Measurements from ENCODE around the gene FZD2.

FZD2 gene

DNA sequence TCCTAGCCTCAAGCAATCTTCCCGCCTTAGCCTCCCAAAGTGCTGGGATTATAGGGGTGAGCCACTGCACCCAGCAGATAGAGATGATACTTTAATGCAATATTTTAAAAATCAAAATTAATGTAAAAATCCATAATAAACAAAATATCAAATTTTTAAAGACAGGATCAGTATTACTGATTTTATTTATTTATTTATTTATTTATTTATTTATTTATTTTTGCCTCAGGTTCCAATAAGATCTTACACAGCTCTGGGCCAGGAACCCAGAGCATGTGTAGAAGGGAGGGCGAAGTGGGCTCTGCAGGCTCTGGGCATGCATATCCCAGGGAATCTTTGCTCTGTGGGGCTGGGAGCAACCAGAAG, 41.6 kb downstream of the FZD2 start:
- Histone ChIP-seq H3K27me3 (peaks cover 0 to 6% (median 0%) of the 10 kb centered on the region in 11 experiments; a peak in 2 of 22 replicates), H3K4me2 (peak overlapping the region in 6 of 11 experiments; percentile 46 to 96 (median 94); a peak in 6 of 22 replicates), H3K36me3 (no peaks in the 10 kb centered on the region), H3K4me1 (peaks cover 11 to 54% (median 48%) of the 10 kb centered on the region in 10 experiments), H3K27ac (peak overlapping the region in 1 of 11 experiments; percentile 78; a peak in 1 of 22 replicates), H4K20me1 (no peaks in the 10 kb centered on the region), H3K9ac (no peak overlapping the region), H3K4me3 (no peak overlapping the region), H3K9me3 (replicated peaks in 1 of 11) (no peaks in the 10 kb centered on the region)
- TF ChIP-seq Cebpa-rat (IDR thresholded peaks at IDR 0.05): no peak

DNA sequence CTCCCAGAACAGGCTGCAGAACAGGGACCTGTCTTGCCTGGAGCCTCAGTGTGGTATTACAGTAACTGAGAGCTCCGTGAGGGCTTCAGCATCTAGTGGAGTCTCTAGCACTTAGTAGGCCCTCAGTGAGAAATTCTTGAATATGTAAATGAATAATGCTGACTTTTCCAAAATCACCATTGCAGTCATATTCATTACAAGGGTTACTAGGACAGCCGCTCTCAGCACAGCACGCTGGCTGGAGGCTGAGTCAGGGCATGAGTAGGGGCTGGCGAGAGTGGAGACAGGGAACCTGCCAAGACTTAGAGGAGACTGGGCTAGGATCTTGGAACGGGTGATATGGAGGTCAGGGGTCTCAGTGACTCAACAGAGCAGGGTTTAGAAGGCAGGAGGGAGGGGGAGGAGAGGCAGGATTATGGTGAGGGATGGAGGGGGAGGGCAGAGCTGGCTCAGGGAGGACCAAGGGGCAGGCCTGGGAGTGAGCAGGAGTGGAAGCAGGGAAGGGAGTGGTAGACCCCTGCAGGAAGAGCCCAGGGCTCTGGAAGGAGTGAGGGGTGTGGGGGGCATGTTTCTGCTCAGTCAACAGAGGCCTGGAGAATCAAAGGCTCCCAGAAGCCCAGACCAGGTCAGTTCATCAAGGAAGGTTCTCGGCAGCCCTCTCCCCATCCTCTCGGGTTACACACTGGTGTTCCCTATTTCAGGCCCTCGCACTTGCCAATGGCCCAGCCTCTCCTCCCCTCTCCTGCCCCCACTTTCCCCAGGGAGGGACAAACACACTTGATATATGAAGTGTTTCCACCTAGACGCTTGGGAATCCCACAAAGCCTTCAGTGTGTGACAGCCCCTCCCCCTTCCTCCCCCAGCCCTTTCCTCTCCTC, 42.3 kb downstream of the FZD2 start:
- Histone ChIP-seq H3K4me2 (peak overlapping the region in 9 of 11 experiments; percentile 18 to 96 (median 89); a peak in 17 of 22 replicates), H3K27me3 (peaks cover 0 to 6% (median 0%) of the 10 kb centered on the region in 11 experiments; a peak in 2 of 22 replicates), H3K4me1 (peaks cover 11 to 60% (median 54%) of the 10 kb centered on the region in 10 experiments), H3K9ac (peak overlapping the region in 4 of 11 experiments; percentile 19 to 47 (median 33); a peak in 5 of 22 replicates), H3K27ac (peak overlapping the region in 7 of 11 experiments; percentile 42 to 86 (median 71); a peak in 12 of 22 replicates), H3K36me3 (no peaks in the 10 kb centered on the region), H3K4me3 (no peak overlapping the region), H3K9me3 (replicated peaks in 1 of 11) (no peaks in the 10 kb centered on the region), H4K20me1 (no peaks in the 10 kb centered on the region)
- TF ChIP-seq Cebpa-rat (IDR thresholded peaks at IDR 0.05): no peak

DNA sequence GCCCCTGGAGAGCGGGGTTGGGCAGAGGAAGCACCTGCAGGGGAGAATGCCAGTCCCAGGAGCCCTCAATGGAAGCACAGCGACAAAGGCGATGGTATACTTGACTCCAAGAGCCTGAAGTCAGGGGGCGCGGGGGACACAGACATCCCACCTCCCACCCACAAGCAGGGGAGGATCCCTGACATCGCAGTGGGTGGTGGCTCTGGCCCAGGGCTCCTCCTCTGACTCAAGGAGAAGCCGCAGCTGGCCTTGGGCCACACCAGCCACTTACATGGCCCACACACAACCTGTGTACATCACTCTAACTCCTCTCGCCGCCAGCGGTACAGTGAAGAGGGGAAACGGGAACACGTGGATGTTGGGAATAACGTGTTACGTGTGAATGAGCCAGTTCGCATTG, 44.3 kb downstream of the FZD2 start:
- Histone ChIP-seq H3K4me3 (peak overlapping the region in 3 of 10 experiments; percentile 7 to 9 (median 9); a peak in 3 of 20 replicates), H3K27me3 (peaks cover 0 to 6% (median 0%) of the 10 kb centered on the region in 11 experiments; a peak in 2 of 22 replicates), H3K4me1 (peaks cover 30 to 80% (median 74%) of the 10 kb centered on the region in 10 experiments), H3K4me2 (peak overlapping the region; percentile 34 to 96 (median 88)), H4K20me1 (no peaks in the 10 kb centered on the region), H3K9me3 (replicated peaks in 1 of 11) (peaks cover 0 to 3% (median 2%) of the 10 kb centered on the region in 11 experiments; a peak in 6 of 22 replicates), H3K36me3 (no peaks in the 10 kb centered on the region), H3K27ac (peak overlapping the region in 7 of 11 experiments; percentile 53 to 86 (median 71); a peak in 14 of 22 replicates), H3K9ac (peak overlapping the region in 8 of 11 experiments; percentile 13 to 70 (median 56); a peak in 13 of 22 replicates)
- TF ChIP-seq Cebpa-rat (IDR thresholded peaks at IDR 0.05): 0 out of 22 replicates have a peak, but pooled peaks of 1 of the 11 experiments have one; percentile 1

DNA sequence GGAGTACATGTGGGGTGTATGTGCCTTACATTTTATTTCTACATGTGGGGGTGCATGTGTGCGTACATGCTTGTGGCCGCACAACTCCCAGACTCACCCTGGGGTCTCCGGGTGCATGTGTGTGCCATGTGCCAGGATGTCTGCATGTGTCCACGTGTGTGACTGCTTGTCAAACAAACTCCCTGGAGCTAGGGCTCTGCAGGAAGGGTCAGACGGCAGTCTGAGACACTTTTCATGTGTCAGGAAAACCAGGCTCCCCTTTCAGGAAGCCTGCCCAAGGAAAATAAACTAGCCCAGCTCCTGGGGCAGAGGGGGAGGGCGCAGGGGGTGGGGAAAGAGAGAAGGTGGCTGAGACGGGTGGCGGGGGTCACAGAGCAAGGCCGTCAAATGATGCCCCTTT, 44.7 kb downstream of the FZD2 start:
- Histone ChIP-seq H3K4me3 (peak overlapping the region in 3 of 10 experiments; percentile 7 to 9 (median 9); a peak in 3 of 20 replicates), H3K27ac (peak overlapping the region in 7 of 11 experiments; percentile 53 to 86 (median 71); a peak in 14 of 22 replicates)

DNA sequence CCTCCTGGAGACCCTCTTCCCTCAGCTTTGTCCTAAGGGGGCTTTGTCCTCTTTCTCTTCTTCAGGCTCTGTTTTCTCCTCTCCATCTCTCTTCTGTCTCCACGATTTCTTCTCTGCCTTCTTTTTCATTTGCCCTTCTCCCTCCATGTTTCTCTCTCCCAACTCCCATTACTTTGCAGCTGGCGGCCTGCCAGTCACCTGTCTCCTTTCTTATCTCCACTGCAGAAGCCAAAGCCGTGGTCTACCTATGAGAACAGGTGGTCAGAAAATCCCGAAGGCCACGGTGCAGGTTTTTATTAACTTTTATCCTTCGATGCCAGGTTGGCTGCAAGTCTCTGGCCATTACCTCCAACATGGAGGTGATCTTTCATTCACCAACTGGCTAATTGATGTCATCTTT, 45.1 kb downstream of the FZD2 start:
- H3K27ac ChIP-seq: peak overlapping the region in 7 of 11 experiments; percentile 53 to 86 (median 71); a peak in 14 of 22 replicates
- no peak for TF ChIP-seq Cebpa-rat (IDR thresholded peaks at IDR 0.05)
- H3K4me3 ChIP-seq: no peak overlapping the region
- peak overlapping the region in 10 of 11 experiments; percentile 34 to 96 (median 88); a peak in 20 of 22 replicates for H3K4me2 ChIP-seq
- peaks cover 0 to 6% (median 0%) of the 10 kb centered on the region in 11 experiments; a peak in 2 of 22 replicates for H3K27me3 ChIP-seq
- no peaks in the 10 kb centered on the region for H3K36me3 ChIP-seq
- H4K20me1 ChIP-seq: no peaks in the 10 kb centered on the region
- H3K9ac ChIP-seq: peak overlapping the region in 7 of 11 experiments; percentile 19 to 70 (median 59); a peak in 11 of 22 replicates
- H3K4me1 ChIP-seq: peaks cover 32 to 86% (median 80%) of the 10 kb centered on the region in 10 experiments
- peaks cover 0 to 9% (median 6%) of the 10 kb centered on the region in 11 experiments; a peak in 8 of 22 replicates for H3K9me3 ChIP-seq (replicated peaks in 1 of 11)

More for the DNA sequence above, 44.7 kb downstream of the FZD2 start:
- Histone ChIP-seq H3K9me3 (replicated peaks in 1 of 11) (peaks cover 0 to 7% (median 6%) of the 10 kb centered on the region in 11 experiments; a peak in 8 of 22 replicates), H4K20me1 (no peaks in the 10 kb centered on the region), H3K4me2 (peak overlapping the region; percentile 34 to 96 (median 88)), H3K9ac (peak overlapping the region in 8 of 11 experiments; percentile 13 to 70 (median 56); a peak in 13 of 22 replicates), H3K27me3 (peaks cover 0 to 6% (median 0%) of the 10 kb centered on the region in 11 experiments; a peak in 2 of 22 replicates), H3K4me1 (peaks cover 32 to 84% (median 79%) of the 10 kb centered on the region in 10 experiments), H3K36me3 (no peaks in the 10 kb centered on the region)
- TF ChIP-seq Cebpa-rat (IDR thresholded peaks at IDR 0.05): no peak

DNA sequence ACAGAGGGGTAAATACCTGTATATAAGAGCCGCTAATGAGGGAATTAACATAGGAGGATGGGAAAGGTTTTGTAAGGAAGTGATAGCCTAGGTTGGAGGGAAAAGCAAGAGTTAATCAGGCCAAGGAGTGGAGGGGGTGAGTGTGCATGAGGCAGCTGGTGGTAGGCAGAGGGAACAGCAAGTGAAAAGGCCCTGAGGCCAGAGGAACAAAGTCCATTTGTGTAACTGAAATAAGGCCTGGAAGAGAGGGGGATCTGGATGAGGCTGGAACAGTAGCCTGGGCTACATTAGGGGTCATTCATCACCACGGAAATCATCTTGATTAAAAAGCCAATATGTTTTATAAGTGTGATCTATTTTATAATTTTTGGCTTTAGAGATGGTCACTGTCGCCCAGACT, 45.7 kb downstream of the FZD2 start:
- H3K4me1 ChIP-seq: peaks cover 32 to 91% (median 80%) of the 10 kb centered on the region in 10 experiments
- no peak overlapping the region; a peak in 1 of 22 replicates for H3K9ac ChIP-seq
- H3K4me2 ChIP-seq: peak overlapping the region in 10 of 11 experiments; percentile 34 to 96 (median 88); a peak in 18 of 22 replicates
- H3K36me3 ChIP-seq: no peaks in the 10 kb centered on the region
- H3K27me3 ChIP-seq: peaks cover 0 to 6% (median 0%) of the 10 kb centered on the region in 11 experiments; a peak in 2 of 22 replicates
- H4K20me1 ChIP-seq: no peaks in the 10 kb centered on the region
- H3K9me3 ChIP-seq (replicated peaks in 1 of 11): peaks cover 0 to 9% (median 6%) of the 10 kb centered on the region in 11 experiments; a peak in 8 of 22 replicates
- no peak for TF ChIP-seq Cebpa-rat (IDR thresholded peaks at IDR 0.05)
- H3K27ac ChIP-seq: peak overlapping the region in 2 of 11 experiments; percentile 78 to 86; a peak in 3 of 22 replicates
- H3K4me3 ChIP-seq: no peak overlapping the region

DNA sequence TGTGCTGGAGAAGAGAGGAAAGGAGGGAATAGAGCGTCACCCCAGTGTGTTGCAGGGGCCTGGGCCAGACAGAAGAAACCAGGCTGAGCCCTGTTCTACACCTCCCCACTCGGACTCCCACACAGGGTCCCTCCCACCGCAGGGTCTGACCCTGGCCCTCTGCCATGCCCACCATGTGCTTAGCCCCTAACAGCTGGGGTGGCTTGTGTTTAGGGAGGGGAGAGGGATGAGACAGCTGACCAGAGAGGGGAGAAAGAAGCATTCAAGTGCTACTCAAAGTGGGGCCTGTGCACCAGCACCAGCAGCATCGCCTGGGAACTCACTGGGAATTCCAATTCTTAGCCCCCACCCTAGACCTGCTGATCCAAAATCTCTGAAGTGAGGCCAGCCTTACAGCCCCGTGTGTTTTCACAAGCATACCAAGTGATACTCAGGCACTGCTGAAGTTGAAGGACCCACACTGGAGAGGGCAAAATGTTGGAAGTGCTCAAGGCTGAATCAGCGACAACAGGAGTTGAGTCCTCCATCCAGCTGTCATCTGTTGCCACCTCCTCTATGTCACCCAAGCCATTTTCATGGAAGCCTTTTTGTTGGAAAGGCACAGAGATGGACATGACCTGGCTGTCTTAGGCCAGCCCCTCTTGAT, 47.0 kb downstream of the FZD2 start:
- Histone ChIP-seq H3K36me3 (no peaks in the 10 kb centered on the region), H3K9me3 (replicated peaks in 1 of 11) (peaks cover 0 to 9% (median 6%) of the 10 kb centered on the region in 11 experiments; a peak in 8 of 22 replicates), H4K20me1 (no peaks in the 10 kb centered on the region), H3K9ac (peak overlapping the region in 5 of 11 experiments; percentile 11 to 56 (median 47); a peak in 8 of 22 replicates), H3K27ac (peak overlapping the region in 6 of 11 experiments; percentile 40 to 78 (median 61); a peak in 12 of 22 replicates), H3K4me3 (no peak overlapping the region), H3K4me1 (peaks cover 38 to 97% (median 87%) of the 10 kb centered on the region in 10 experiments), H3K27me3 (peaks cover 0 to 6% (median 0%) of the 10 kb centered on the region in 11 experiments; a peak in 2 of 22 replicates), H3K4me2 (peak overlapping the region in 9 of 11 experiments; percentile 64 to 96 (median 89); a peak in 18 of 22 replicates)
- TF ChIP-seq Cebpa-rat (IDR thresholded peaks at IDR 0.05): no peak

Measured in BLaER1 treated with 17β-estradiol and CSF1 and Interleukin-3, amounts not matched to agents 10 nM and 100 nM (cell line).